K562 (cell line): ENCODE results near the gene LAPTM5. TPM values are rescaled to one million over a fixed set of nuclear protein-coding genes. Genes with fewer than 3 reads are reported as not detected.

ENCODE experiments used
- ATAC-seq: fragments of 200-7000 bp; cut with Tn5 transposase; 3 replicates; pipeline ENCODE4 v1.9.1; 2020; ENCODE audit warnings: moderate library complexity
- BruUV-seq: library from RNA; stranded (reverse); fragments of 400-500 nt; replicated peaks from 2 replicates; lab custom pipeline; 2021; lab: Mats Ljungman, UMichigan
- CTCF ChIA-PET: fragments of 300-600 bp; formaldehyde crosslinking; extraction: SDS; loops from one replicate; lab custom pipeline; 2021; ENCODE audit warnings: low intra/inter-chr PET ratio; lab: Yijun Ruan, JAX
- POLR2A ChIA-PET: fragments of 300-600, 350-650 bp; sonication (Branson Sonifier 250); formaldehyde crosslinking; extraction: SDS; loops from one replicate; lab custom pipeline; 2021; ENCODE audit warnings: antibody characterized with exemption, inconsistent platforms; lab: Yijun Ruan, JAX
- DNase-seq, 4 experiments: peaks; one replicate each; pipeline versions ENCODE4 v3.0.0 to v3.0.0-alpha.2; 2011 to 2018; ENCODE audit warnings: low spot score in 3 of 4, mixed read lengths in 3 of 4; ENCODE audit errors: extremely low read depth in 1 of 4
- FAIRE-seq: peaks from 2 replicates; lab custom pipeline; 2011; peaks lifted over from hg19 to GRCh38; lab: Jason Lieb, UNC
- H2AFZ ChIP-seq: 2 replicates; pipeline ENCODE4 v1.6.0; 2011; ENCODE audit warnings: low read depth, low read length, control low read depth, inconsistent platforms
- H3K27ac ChIP-seq: fragments of 200-600 bp; 3 replicates; pipeline ENCODE4 v1.8.0; 2011; ENCODE audit warnings: low read depth, mild to moderate bottlenecking, control low read depth, inconsistent platforms, low read length, moderate library complexity, mixed read lengths; ENCODE audit errors: extremely low read depth
- H3K27me3 ChIP-seq, 2 experiments: fragments of 300-600 bp in 1 of 2; 2 replicates in 1 of 2; 3 replicates in 1 of 2; pipeline versions ENCODE4 v1.6.0 to v1.8.0; 2011; ENCODE audit warnings: inconsistent platforms in 2 of 2, low read length in 2 of 2, mild to moderate bottlenecking in 1 of 2, mixed read lengths in 1 of 2, moderate library complexity in 1 of 2; ENCODE audit not compliant: control insufficient read depth in 2 of 2, insufficient read depth in 2 of 2
- H3K36me3 ChIP-seq: fragments of 300-600 bp; 3 replicates; pipeline ENCODE4 v1.8.0; 2011; ENCODE audit warnings: mild to moderate bottlenecking, low read length, inconsistent platforms; ENCODE audit not compliant: control insufficient read depth, insufficient read depth
- H3K4me1 ChIP-seq, 2 experiments: fragments of 200-600 bp in 1 of 2; replicated peaks in 1 of 2; 2 replicates in 1 of 2; 3 replicates in 1 of 2; pipeline versions ENCODE4 v1.5.1 to v1.8.0; 2011; ENCODE audit warnings: inconsistent platforms in 2 of 2, low read length in 2 of 2, mild to moderate bottlenecking in 1 of 2, mixed read lengths in 1 of 2, moderate library complexity in 1 of 2; ENCODE audit not compliant: control insufficient read depth in 2 of 2, insufficient read depth in 2 of 2
- H3K4me2 ChIP-seq: 2 replicates; pipeline ENCODE4 v1.6.1; 2011; ENCODE audit warnings: low read length, control low read depth, inconsistent platforms, mixed read lengths; ENCODE audit not compliant: insufficient read depth
- H3K4me3 ChIP-seq: fragments of 200-600 bp; sonication (generic), shearing (Covaris generic); 2 replicates; pipeline ENCODE4 v1.5.1; 2016; ENCODE audit warnings: control low read depth, inconsistent platforms
- H3K79me2 ChIP-seq: fragments of 200-600 bp; 3 replicates; pipeline ENCODE4 v1.8.0; 2011; ENCODE audit warnings: low read length, inconsistent platforms; ENCODE audit not compliant: control insufficient read depth, insufficient read depth
- H3K9ac ChIP-seq, 2 experiments: 2 replicates each; pipeline versions ENCODE4 v1.6.0 to v1.6.1; 2011; ENCODE audit warnings: low read depth in 2 of 2, low read length in 2 of 2, control low read depth in 1 of 2, inconsistent platforms in 1 of 2, mild to moderate bottlenecking in 1 of 2, mixed read lengths in 1 of 2; ENCODE audit not compliant: insufficient read depth in 1 of 2
- H3K9me1 ChIP-seq: one replicate; pipeline ENCODE4 v1.6.0; 2011; ENCODE audit warnings: inconsistent platforms, mild to moderate bottlenecking, low read length, moderate library complexity; ENCODE audit not compliant: control insufficient read depth, insufficient read depth
- H3K9me3 ChIP-seq: replicated peaks from 2 replicates; pipeline ENCODE4 v1.5.1; 2011; ENCODE audit warnings: low read depth, low read length, inconsistent platforms; ENCODE audit not compliant: control insufficient read depth, insufficient read depth
- H4K20me1 ChIP-seq: replicated peaks from 2 replicates; pipeline ENCODE4 v1.6.1; 2011; ENCODE audit warnings: low read length, inconsistent platforms, mixed read lengths; ENCODE audit not compliant: control insufficient read depth, insufficient read depth
- CGGBP1 ChIP-seq: fragments of 250-450 bp; sonication (Bioruptor Pico); IDR thresholded peaks from 2 replicates; pipeline ENCODE4 v1.9.0; 2021; ENCODE audit warnings: mild to moderate bottlenecking
- CHAMP1 ChIP-seq: fragments of 450-650 bp; IDR thresholded peaks from 2 replicates; pipeline ENCODE4 v1.6.1; 2016; ENCODE audit warnings: mild to moderate bottlenecking
- CHD4 ChIP-seq: fragments of 200-600 bp; sonication (generic); IDR thresholded peaks from 3 replicates; pipeline ENCODE4 v1.6.1; 2012; ENCODE audit warnings: low read depth, mild to moderate bottlenecking, mixed read lengths, low read length, inconsistent platforms; ENCODE audit not compliant: insufficient read depth, insufficient replicate concordance, poor library complexity, severe bottlenecking
- CREB5 ChIP-seq: fragments of 250-450 bp; sonication (Bioruptor Pico); IDR thresholded peaks from 2 replicates; pipeline ENCODE4 v1.5.0; 2020; ENCODE audit warnings: mild to moderate bottlenecking
- ELK1 ChIP-seq: sonication (generic); formaldehyde crosslinking; IDR thresholded peaks from 2 replicates; pipeline ENCODE4 v1.8.1; 2022; ENCODE audit warnings: missing genetic modification reagents
- HDGF ChIP-seq: fragments of 450-650 bp; IDR thresholded peaks from 2 replicates; pipeline ENCODE4 v1.6.1; 2016
- SMAD2 ChIP-seq: fragments of 150-350 bp; IDR thresholded peaks from 2 replicates; pipeline ENCODE4 v1.6.1; 2014; ENCODE audit warnings: low read depth, mild to moderate bottlenecking, low read length
- SRSF1 ChIP-seq: fragments of 200-400 bp; formaldehyde crosslinking; IDR thresholded peaks from 2 replicates; pipeline ENCODE4 v1.6.1; 2017; ENCODE audit warnings: mild to moderate bottlenecking, low read depth, low read length, moderate library complexity
- TAF9B ChIP-seq: fragments of 450-650 bp; IDR thresholded peaks from 2 replicates; pipeline ENCODE4 v1.6.1; 2018; ENCODE audit warnings: mild to moderate bottlenecking; ENCODE audit not compliant: partially characterized antibody
- TCFL5 ChIP-seq: fragments of 250-450 bp; sonication (Bioruptor Pico); conservative IDR thresholded peaks from 2 replicates; pipeline ENCODE4 v1.6.1; 2021; ENCODE audit warnings: mild to moderate bottlenecking, moderate library complexity, matching md5 sums
- TRIM24 ChIP-seq, 2 experiments: fragments of 450-650 bp; IDR thresholded peaks; 2 replicates each; pipeline ENCODE4 v1.6.1; 2016
- ZBTB17 ChIP-seq: fragments of 450-650 bp; formaldehyde crosslinking; IDR thresholded peaks from 2 replicates; pipeline ENCODE4 v1.4.0; 2020; ENCODE audit warnings: mild to moderate bottlenecking
- ZBTB9 ChIP-seq: fragments of 450-650 bp; formaldehyde crosslinking; IDR thresholded peaks from 2 replicates; pipeline ENCODE4 v1.4.0; 2020; ENCODE audit warnings: mild to moderate bottlenecking, moderate library complexity
- ZNF384 ChIP-seq: IDR thresholded peaks from 2 replicates; pipeline ENCODE4 v1.6.1; 2012; ENCODE audit warnings: low read depth, low read length, improper control_type of control experiment
- ZNF561 ChIP-seq: fragments of 450-650 bp; formaldehyde crosslinking; conservative IDR thresholded peaks from 2 replicates; pipeline ENCODE4 v1.4.0; 2020; ENCODE audit warnings: mild to moderate bottlenecking, moderate library complexity
- WGBS: fragments of 100-300 bp; shearing (Covaris generic); methylation state at CpG from one replicate; pipeline ENCODE4 v1.1.6; 2016; ENCODE audit warnings: low coverage, mixed read lengths; ENCODE audit not compliant: insufficient coverage; ENCODE audit errors: missing lambda C conversion rate; 5-methylcytosine and 5-hydroxymethylcytosine counted together
- in situ Hi-C: fragments of 300-500 bp; cut with MboI; formaldehyde crosslinking; loops from 4 replicates; pipeline ENCODE4 v1.15.0; 2018; ENCODE audit warnings: inconsistent platforms, mixed read lengths
- intact Hi-C: fragments of 100-400 bp; cut with micrococcal nuclease; formaldehyde crosslinking; loops from 2 replicates; pipeline ENCODE4 v1.14.2; 2022
- polyA plus RNA-seq, 8 experiments: library from polyadenylated mRNA; depleted of rRNA in 4 of 8; stranded (reverse) in 5 of 8; unstranded in 3 of 8; fragments of >200 nt; fragmentation: Nextera tagmentation in 2 of 8; fragmentation: Illumina TruSeq in 1 of 8; extraction: Ambion mirVana in 2 of 8; extraction: Trizol in 1 of 8; gene quantifications; 2 replicates each; pipeline versions ENCODE4 v1.2.1 to v1.2.3, GENCODE V29; 2011 to 2014; ENCODE audit warnings: inconsistent platforms in 1 of 8, missing spikeins in 1 of 8
- total RNA-seq, 7 experiments: library from RNA; depleted of rRNA in 6 of 7; stranded (reverse); fragments of >200 nt in 6 of 7; fragmentation: Illumina TruSeq in 2 of 7; extraction: Trizol in 2 of 7; gene quantifications; 2 replicates each; pipeline versions ENCODE4 v1.2.1 to v1.2.3, GENCODE V29; 2011 to 2021; ENCODE audit warnings: low replicate concordance in 1 of 7

Gene LAPTM5
- total and polyA plus RNA-seq, 9 of the 15 experiments (the other 6 are each of a cell fraction or from before 2014, with no cell fraction given): 2.4 to 47.3 (median 20.3) TPM

GRCh38 chr1:30732277-30732996, 25.1 kb downstream of the LAPTM5 start:
- Histone ChIP-seq H2AFZ (no peak overlapping the region), H4K20me1 (no peaks in the 10 kb centered on the region), H3K79me2 (no peaks in the 10 kb centered on the region), H3K4me1 (peaks cover 54 to 66% of the 10 kb centered on the region in 2 experiments), H3K36me3 (peaks cover 14% of the 10 kb centered on the region; the same call in 2 of the 3 replicates), H3K9me3 (no peaks in the 10 kb centered on the region), H3K9me1 (no peaks in the 10 kb centered on the region), H3K4me3 (peak overlapping the region; percentile 26), H3K4me2 (peak overlapping the region; percentile 85), H3K27me3 (no peaks in the 10 kb centered on the region), H3K27ac (peak overlapping the region; percentile 50; the same call in 2 of the 3 replicates), H3K9ac (peak overlapping the region in 1 of 2 experiments; percentile 69; a peak in 3 of 4 replicates)
- CTCF ChIA-PET: interaction anchor here (0.5 kb wide), 1 partner anchor 237 kb away, joined by 3 read pairs; no protein-coding TSS in a partner anchor
- POLR2A ChIA-PET: interaction anchor here (0.6 to 4.7 kb wide), 7 partner anchors 8 to 46 kb away, joined by 3 to 51 read pairs (median 5); no protein-coding TSS in a partner anchor
- DNase-seq (peak in 1 of 4 experiments; percentile 38), ATAC-seq (no peak), FAIRE-seq (no peak)
- in situ Hi-C loops (no loop called here), intact Hi-C loops (no loop called here)
- BruUV-seq: no TSS peak
- WGBS: 71% methylated on average over 10 of the region's 10 CpGs
- TF ChIP-seq CHD4: no peak
- TF ChIP-seq ZNF561: no peak
- no peak for TF ChIP-seq CGGBP1 (CRISPR knock-in tag)
- no peak for TF ChIP-seq TAF9B
- no peak for TF ChIP-seq CREB5
- peak; percentile 86 for TF ChIP-seq ZBTB17 (CRISPR knock-in tag)
- no peak for TF ChIP-seq ZNF384
- peak; percentile 22; the same call in 1 of the 2 replicates for TF ChIP-seq ZBTB9 (CRISPR knock-in tag)
- TF ChIP-seq SMAD2: no peak
- no peak for TF ChIP-seq CHAMP1
- no peak for TF ChIP-seq HDGF
- no peak for TF ChIP-seq ELK1
- TF ChIP-seq SRSF1: no peak
- no peak for TF ChIP-seq TRIM24 (IDR thresholded peaks at IDR 0.05)
- no peak for TF ChIP-seq TCFL5 (CRISPR knock-in tag)
